T-helper 22 cell (primary cell): ENCODE data around the gene RHOC.
"Not testable (repeated sequence)": the region's sequence is repeated elsewhere in the genome, so short reads cannot be mapped to it uniquely, and the experiment has no call there.

ENCODE experiments used
- DNase-seq: peaks from one replicate; pipeline ENCODE4 v3.0.0-alpha.2; 2020; ENCODE audit warnings: low read depth

The RHOC gene

GRCh38 chr1:112706505-112707220, at the start of gene RHOC:
RHOC (minus strand) TSS chr1:112707127; CDS start chr1:112703799, 3,328 bp downstream.
- DNase-seq = peak; percentile 30

DNA sequence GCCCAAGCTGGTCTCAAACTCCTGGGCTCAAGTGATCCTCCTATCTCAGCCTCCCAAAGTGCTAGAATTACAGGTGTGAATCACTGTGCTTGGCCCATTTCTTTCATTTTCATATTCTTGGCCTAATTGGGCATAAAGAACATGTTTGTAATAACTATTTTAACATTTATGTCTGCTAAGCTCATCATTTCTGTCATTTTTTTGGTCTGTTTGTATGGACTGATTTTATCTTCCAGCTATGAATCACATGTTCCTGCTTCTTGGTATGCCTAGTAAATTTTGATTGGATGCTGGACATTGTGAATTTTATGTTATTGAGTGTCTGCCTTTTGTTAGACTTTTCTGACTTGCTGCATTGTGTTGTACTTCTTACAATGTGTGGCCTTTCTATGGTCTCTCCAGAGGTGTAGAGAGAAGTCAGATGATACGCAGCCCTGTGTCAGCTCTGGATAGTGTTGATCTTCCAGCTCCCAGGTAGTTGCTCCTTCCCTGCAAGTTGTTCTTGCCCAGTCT, 47.2 kb upstream of the RHOC start:
- no peak for DNase-seq

GRCh38 chr1:112748396-112748795, 41.5 kb upstream of the RHOC start:
- no peak for DNase-seq

DNA sequence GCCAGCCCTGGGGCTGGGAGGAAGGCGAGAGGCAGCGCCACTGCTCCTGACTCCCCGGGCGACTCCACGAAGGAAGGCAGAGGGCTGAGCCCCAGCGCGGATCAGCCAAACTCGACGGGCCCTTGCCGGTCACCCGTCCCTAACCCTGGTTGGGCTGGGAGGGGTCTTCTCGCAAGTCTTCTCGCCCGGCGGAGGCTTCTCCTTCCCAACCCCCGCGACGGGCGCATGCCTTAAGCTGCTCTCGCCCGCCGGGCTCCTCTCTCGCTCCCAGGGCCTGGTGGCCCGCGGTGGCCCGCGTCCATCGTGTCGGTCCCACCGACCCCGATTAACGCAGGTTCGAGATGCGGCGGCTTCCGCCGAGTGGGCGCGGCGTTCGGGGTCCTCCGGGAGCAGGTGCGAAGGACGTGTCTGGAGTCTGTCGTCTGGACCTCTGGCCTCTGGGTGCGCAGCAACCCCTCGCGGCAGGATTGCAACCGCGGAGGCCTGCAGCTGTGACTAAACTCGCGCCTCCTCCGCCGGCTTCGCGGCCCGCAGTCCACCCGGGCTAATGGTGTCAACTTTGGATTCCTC, 37.2 kb upstream of the RHOC start:
- DNase-seq = no peak

GRCh38 chr1:112743174-112744008, 36.5 kb upstream of the RHOC start:
- no peak for DNase-seq

DNA sequence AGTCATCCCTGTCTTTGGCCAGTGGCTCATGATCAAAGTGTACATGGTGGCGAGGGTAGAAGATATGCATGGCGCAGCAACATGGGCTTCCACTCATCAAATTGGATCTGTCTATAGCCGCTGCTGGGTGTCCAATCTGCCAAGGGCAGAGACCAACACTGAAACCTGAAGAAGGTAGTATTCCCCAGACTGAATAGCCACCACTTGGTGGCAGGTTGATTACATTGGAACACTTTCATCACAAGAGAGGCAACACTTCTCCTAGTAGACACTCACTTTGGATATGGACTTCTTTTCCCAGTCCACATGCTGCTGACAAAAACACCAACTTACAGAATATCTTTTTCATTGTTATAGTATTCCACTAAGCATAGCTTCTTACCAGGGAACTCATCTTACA, 30.6 kb upstream of the RHOC start:
- no peak for DNase-seq

DNA sequence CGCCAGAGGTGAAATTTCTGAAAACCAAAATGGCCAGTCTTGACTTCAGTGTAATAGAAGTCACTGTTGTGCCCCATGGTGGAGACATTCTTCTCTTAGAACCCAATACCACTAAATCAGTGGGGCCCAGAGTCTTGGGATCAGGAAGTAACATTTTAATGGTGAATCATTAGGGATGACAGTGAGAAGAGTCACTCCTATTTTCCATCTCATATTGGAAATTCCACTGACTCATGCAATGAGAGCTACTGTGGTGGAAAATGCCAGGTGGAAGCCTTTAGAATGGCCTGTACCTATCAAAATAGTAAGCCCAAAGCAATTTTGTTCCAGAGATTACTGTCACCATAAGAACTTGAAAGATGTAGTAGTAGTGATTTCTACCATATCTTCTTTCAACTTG, 28.8 kb upstream of the RHOC start:
- DNase-seq = no peak

DNA sequence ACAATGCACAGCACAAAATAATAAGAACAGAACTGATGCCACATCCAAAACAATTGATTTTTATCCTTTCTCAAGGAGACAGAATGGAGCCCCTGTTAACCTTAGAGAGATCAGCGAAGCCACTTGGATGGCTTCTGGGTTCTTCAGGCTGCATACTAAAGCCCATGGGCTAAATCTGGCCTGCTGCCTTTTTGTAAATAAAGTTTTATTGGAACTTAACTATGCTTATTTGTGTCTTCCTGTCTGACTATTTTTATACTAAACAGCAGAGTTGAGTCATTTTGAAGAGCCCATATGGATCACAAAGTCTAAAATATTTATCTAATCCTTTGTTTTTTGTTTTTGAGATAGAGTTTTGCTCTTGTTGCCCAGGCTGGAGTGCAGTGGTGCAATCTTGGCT, 24.5 kb upstream of the RHOC start:
- DNase-seq = no peak

DNA sequence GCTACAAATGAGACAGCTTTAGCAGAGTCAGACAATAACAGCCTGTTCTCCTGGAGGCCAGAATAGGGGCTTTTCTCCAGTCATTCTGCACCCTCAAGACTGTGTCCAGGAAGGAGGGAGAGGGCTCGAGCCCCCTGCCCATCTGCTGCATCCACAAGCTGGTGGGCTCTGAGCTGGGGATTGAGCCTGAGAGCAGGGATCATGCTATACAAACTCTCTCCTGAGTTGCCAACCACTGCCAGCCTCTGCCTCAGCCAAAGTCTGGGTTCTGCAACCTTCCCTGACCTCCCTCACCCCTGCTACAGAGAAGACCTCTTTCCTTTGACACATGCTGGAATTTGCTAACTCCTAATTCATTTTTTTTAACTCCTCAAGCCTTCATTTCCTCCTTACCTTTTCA, 23.0 kb upstream of the RHOC start:
- no peak for DNase-seq

DNA sequence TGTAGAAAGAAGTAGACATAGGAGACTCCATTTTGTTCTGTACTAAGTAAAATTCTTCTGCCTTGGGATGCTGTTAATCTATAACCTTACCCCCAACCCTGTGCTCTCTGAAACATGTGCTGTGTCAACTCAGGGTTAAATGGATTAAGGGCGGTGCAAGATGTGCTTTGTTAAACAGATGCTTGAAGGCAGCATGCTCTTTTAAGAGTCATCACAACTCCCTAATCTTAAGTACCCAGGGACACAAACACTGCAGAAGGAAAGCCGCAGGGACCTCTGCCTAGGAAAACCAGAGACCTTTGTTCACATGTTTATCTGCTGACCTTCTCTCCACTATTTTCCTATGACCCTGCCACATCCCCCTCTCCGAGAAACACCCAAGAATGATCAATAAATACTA, 22.1 kb upstream of the RHOC start:
- not testable (repeated sequence) for DNase-seq

DNA sequence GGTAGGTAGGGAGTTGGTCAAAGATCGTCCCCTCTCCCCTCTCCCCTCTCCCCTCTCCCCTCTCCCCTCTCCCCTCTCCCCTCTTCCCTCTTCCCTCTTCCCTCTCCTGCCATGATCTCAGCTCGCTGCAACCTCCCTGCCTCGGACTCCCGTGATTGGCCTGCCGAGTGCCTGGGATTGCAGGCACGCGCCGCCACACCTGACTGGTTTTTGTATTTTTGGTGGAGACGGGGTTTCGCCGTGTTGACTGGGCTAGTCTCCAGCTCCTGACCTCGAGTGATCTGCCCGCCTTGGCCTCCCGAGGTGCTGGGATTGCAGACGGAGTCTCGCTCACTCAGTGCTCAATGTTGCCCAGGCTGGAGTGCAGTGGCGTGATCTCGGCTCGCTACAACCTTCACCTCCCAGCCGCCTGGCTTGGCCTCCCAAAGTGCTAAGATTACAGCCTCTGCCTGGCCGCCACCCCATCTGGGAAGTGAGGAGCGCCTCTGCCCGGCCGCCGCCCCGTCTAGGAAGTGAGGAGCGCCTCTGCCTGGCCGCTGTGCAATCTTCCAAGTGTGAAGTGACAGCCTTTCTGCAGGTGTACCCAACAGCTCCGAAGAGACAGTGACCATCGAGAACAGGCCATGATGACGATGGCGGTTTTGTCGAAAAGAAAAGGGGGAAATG, 21.5 kb upstream of the RHOC start:
- not testable (repeated sequence) for DNase-seq

- DNase-seq = no peak
These were observed 20.8 kb upstream of the RHOC start for GRCh38 chr1:112727716-112728115.

- DNase-seq = not testable (repeated sequence)
These were observed 17.3 kb upstream of the RHOC start for GRCh38 chr1:112724240-112724639.

GRCh38 chr1:112723511-112723839, 16.5 kb upstream of the RHOC start:
- no peak for DNase-seq

DNA sequence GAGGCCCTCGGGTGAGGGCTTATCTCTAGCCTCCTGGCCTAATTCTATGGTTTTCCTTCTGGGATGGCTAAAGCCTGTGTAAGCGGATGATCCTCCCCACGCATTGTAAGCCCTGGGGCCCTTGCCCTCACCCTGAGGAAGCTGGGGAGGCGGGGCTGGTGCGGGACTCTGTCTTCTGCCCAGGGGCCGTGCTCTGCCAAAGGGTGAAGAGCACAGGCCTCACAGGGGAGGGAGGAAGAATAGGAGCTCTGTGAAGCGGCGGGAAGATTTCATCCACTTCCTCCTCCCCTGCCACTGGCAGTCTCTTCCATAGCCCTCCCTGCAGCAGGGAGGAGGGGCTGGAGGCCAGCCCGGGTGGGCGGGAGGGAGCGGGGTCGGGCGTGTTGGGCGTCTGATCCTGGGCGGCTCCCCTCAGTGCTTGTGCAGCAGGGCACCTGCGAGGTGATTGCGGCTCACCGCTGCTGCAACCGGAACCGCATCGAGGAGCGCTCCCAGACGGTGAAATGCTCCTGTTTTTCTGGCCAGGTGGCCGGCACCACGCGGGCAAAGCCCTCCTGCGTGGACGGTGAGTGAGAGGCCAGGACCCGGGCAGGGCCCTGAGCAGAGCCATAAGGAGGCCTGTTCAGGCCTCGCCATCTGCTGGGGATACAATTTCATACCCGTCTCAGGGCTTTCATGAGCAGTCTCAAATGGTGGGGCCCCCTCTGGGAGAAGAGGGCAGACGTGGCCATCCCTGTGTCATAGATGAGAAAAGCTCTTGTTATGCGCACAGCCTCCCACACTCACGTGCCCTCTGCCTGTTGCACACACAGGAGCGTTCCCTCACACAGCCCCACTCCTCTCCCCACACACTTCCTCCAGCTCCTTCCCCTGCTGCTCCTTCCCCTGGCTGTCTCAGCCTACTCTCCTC, 15.9 kb upstream of the RHOC start:
- DNase-seq = no peak

GRCh38 chr1:112721966-112722524, 15.1 kb upstream of the RHOC start:
- DNase-seq = no peak

DNA sequence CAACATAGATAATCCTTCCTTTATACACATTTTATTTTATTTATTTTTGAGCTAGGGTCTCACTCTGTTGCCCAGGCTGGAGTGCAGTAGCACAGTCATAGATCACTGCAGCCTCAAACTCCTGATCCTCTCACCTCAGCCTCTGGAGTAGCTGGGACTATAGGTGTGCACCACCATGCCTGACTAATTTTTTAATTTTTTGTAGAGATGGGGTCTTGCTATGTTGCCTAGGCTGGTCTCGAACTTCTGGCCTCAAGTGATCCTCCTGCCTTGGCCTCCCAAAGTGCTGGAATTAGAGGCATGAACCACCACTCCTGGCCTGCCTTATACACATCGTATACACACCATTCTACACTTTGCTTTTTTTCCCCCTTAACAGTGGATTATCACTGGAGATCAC, 14.4 kb upstream of the RHOC start:
- DNase-seq = not testable (repeated sequence)

GRCh38 chr1:112720800-112721199, 13.9 kb upstream of the RHOC start:
- no peak for DNase-seq

DNA sequence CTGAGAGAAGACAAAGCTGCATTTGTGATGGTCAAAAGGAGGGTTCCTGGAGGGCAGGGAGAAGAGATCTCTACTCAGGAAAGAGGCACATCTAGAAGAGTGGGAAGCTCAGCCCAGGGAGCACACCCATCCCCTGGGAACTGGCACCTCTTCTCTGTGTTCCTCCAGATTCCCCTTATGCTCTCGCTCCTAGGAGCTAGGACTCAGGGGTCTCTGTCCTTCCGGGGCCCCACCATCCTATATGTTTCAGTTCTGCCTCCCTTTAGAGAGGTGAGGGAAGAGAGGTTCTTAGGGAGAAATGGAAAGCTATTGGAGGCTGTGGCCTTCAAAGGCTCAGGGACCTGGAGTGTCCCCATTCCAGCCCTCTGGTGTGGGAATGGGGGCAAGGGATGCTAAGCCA, 12.8 kb upstream of the RHOC start:
- no peak for DNase-seq

DNA sequence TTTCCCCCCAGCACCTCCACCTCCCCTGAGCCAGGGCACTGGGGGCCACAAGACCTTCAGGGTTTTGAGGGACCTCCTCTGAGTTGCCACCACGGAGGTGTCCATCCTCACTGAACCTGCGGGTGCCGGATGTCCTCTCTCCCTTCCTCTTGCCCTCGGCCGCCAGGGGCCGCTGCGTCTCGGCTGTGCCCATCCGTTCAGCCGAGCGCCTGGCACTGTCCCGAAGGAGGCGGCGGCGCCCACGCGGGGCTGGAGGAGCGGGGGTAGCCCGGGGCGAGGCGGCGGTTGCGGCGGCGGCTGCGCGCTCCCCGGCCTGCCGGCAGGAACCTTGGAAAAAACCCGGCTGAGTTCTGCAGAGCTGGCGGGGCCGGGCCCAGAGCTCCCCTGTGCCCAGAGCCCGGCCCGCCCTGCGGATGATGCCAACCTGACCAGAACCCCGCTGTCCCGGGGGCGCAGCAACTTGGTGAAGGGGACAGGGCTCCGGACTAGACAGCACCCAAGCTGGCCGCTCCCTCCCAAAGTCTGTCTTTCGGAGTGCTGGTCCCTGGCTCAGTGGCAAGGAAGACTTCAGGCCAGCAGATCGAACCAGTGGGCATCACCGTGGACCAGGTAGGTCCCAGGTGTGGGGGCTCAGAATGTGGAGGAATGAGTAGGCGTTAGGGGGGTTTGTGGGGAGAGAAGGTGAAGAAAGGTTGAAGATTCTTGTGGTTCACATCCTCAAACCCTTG, 11.9 kb upstream of the RHOC start:
- DNase-seq = peak; percentile 55
